HFFc6 (cell line): ENCODE data around the gene FOXRED2. TPM values are rescaled to one million over a fixed set of nuclear protein-coding genes. Genes with fewer than 3 reads are reported as not detected.

Experiments used
- DNase-seq: peaks from one replicate; pipeline ENCODE4 v3.0.0-alpha.2; 2018
- H3K27ac Mint-ChIP-seq: 2 replicates; pipeline ENCODE4 v1.8.0; 2020; ENCODE audit warnings: mild to moderate bottlenecking, mixed read lengths
- H3K27me3 Mint-ChIP-seq: 2 replicates; pipeline ENCODE4 v1.8.0; 2021; ENCODE audit warnings: mild to moderate bottlenecking, moderate library complexity, mixed read lengths; ENCODE audit not compliant: insufficient read depth
- H3K36me3 Mint-ChIP-seq: 2 replicates; pipeline ENCODE4 v1.8.0; 2021; ENCODE audit warnings: low read depth, mixed read lengths
- H3K4me1 Mint-ChIP-seq: 2 replicates; pipeline ENCODE4 v1.8.0; 2020; ENCODE audit warnings: low read depth, mixed read lengths
- H3K4me3 Mint-ChIP-seq: 2 replicates; pipeline ENCODE4 v1.8.0; 2020; ENCODE audit warnings: mild to moderate bottlenecking, moderate library complexity, mixed read lengths
- H3K9me3 Mint-ChIP-seq: 2 replicates; pipeline ENCODE4 v1.8.0; 2020; ENCODE audit warnings: mild to moderate bottlenecking, mixed read lengths
- total RNA-seq, 6 experiments: library from RNA; stranded (reverse); fragmentation: NEBNext Ultra II Directional; extraction: Animal tissue kit (Norgen Biotek cat#: 25700); gene quantifications; 2 replicates in 1 of 6; 3 replicates in 5 of 6; pipeline ENCODE4 v1.2.3, GENCODE V29; 2021
- TF ChIP-seq, protein P1 (sequence below): fragments of 200-600 bp; sonication (generic); IDR thresholded peaks from 2 replicates; pipeline ENCODE4 v1.5.0; 2021; ENCODE audit warnings: antibody characterized with exemption, mild to moderate bottlenecking

The FOXRED2 gene
- total RNA-seq, 6 experiments from 2014 or later = 2.8 to 4.7 (median 4.2) TPM

- peaks cover 57% of the 10 kb centered on the region for H3K4me1 Mint-ChIP-seq
- no peak for DNase-seq
- no peak overlapping the region for H3K27ac Mint-ChIP-seq
- peaks cover 4% of the 10 kb centered on the region; the same call in 1 of the 2 replicates for H3K27me3 Mint-ChIP-seq
- TF ChIP-seq, protein P1, sequence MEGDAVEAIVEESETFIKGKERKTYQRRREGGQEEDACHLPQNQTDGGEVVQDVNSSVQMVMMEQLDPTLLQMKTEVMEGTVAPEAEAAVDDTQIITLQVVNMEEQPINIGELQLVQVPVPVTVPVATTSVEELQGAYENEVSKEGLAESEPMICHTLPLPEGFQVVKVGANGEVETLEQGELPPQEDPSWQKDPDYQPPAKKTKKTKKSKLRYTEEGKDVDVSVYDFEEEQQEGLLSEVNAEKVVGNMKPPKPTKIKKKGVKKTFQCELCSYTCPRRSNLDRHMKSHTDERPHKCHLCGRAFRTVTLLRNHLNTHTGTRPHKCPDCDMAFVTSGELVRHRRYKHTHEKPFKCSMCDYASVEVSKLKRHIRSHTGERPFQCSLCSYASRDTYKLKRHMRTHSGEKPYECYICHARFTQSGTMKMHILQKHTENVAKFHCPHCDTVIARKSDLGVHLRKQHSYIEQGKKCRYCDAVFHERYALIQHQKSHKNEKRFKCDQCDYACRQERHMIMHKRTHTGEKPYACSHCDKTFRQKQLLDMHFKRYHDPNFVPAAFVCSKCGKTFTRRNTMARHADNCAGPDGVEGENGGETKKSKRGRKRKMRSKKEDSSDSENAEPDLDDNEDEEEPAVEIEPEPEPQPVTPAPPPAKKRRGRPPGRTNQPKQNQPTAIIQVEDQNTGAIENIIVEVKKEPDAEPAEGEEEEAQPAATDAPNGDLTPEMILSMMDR = no peak
- H3K36me3 Mint-ChIP-seq = no peaks in the 10 kb centered on the region; the same call in 1 of the 2 replicates
- no peaks in the 10 kb centered on the region for H3K9me3 Mint-ChIP-seq
- no peak overlapping the region for H3K4me3 Mint-ChIP-seq
Measured at GRCh38 chr22:36463783-36464184, 43.1 kb downstream of the FOXRED2 start.

DNA sequence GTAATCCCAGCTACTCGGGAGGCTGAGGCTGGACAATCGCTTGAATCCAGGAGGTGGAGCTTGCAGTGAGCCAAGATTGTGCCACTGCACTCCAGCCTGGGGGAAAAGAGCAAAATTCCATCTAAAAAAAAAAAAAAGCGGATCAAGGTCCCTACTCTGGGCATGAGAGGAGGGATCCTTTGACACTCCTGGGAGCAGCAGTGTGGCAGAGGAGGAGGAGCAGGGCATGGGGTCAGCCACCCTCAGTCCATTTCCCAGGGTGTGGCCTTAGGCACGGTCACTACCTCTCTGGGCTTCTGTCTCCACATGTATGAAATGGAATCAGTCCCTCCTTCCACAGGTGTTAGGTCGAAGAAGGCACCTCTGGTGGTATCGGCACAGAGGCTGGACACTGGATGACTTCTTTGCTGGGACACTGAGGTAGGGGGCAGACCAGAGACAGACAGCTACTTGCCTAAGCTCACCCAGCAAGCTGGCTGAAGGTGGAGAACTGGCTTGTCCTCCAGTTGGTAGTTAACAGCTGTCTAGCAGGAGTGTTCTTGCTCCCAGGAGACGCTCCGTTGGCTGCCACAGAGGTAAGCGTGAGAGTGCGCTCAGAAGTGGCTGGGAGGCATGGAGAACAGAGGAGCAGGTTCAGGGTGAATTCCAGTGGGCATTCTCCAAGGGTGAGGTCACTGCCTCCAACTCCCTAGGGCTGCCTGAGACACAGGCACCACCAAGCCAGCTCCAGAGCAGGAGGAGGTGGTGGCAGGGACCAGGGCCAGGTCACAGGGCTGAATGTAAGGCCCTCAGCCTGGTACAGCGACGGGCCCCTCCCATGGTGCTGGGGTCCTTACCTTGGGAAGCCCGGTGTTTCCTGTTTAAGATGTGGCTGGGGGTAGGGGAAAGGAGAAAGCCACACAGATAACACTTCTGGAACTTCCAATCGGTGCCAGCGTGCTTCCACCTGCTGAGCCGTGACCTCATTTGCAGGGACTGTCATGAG lies 44.9 kb downstream of the FOXRED2 start:
- Mint-ChIP-seq H3K27ac (peak overlapping the region; percentile 86), H3K4me3 (peak overlapping the region; percentile 65), H3K27me3 (peaks cover 4% of the 10 kb centered on the region; the same call in 1 of the 2 replicates), H3K36me3 (no peaks in the 10 kb centered on the region; the same call in 1 of the 2 replicates), H3K9me3 (no peaks in the 10 kb centered on the region), H3K4me1 (peaks cover 54% of the 10 kb centered on the region)
- TF ChIP-seq, protein P1 = no peak
- peak; percentile 92 for DNase-seq

DNA sequence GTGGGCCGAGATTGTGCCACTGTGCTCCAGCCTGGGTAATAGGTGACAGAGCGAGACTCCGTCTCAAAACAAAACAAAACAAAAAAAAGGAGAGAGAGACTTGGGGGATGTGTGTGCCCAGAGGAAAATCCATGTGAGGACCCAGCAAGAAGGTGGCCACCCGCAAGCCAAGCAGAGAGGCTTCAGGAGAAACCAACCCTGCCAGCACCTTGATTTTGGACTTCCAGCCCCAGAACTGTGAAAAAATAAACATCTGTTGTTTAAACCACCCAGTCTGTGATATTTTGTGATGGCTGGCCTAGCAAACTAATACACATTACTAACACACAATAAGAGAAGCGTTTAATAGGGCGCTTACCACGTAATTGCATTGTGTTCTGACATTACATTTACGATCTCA lies 46.6 kb downstream of the FOXRED2 start:
- no peak for DNase-seq
- no peaks in the 10 kb centered on the region for H3K9me3 Mint-ChIP-seq
- H3K4me1 Mint-ChIP-seq = peaks cover 47% of the 10 kb centered on the region
- no peak overlapping the region for H3K4me3 Mint-ChIP-seq
- H3K36me3 Mint-ChIP-seq = no peaks in the 10 kb centered on the region
- no peak overlapping the region for H3K27ac Mint-ChIP-seq
- peaks cover 3% of the 10 kb centered on the region; the same call in 1 of the 2 replicates for H3K27me3 Mint-ChIP-seq
- TF ChIP-seq, protein P1 = no peak

DNA sequence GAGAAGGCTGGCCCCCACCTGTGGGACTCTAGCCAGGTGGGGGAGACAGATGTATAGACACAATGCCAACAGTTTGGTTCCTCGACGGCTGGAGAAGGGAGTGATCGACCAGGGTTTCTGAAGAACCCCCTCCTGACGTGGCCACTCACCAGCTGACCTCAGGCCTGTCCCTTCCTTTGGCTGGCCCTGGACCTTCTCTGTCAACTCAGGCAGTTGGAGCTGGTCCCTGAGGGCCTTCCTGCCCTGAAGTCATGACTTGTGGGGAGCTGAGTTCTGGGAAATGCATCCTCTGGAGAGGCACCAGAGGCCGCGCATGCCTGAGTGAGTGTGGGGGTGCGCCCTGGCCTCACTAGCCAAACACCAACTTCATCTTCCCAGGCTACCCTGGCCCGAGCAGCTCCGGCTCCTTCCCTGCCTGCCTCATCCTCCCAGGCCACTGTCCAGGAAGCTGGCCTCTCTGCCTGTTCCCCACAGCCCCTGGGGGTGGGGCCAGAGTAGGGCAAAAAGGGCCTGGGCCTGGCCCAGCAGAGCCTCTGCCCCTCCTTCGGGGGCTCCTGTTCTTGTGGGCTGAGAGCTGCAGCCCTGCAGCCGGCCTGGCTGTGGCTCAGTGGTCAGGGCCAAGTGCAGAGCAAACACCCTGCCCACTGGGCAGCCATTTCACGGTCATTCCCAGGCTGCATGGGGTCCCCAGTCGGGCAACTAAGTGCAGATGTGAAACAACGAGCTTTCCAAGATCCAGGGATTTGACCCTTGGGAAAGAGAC lies 49.0 kb downstream of the FOXRED2 start:
- DNase-seq = peak; percentile 37
- H3K9me3 Mint-ChIP-seq = no peaks in the 10 kb centered on the region
- no peaks in the 10 kb centered on the region; the same call in none of the 2 replicates for H3K27me3 Mint-ChIP-seq
- peak overlapping the region; percentile 73 for H3K27ac Mint-ChIP-seq
- TF ChIP-seq, protein P1 = no peak
- H3K36me3 Mint-ChIP-seq = no peaks in the 10 kb centered on the region
- H3K4me1 Mint-ChIP-seq = peaks cover 45% of the 10 kb centered on the region
- H3K4me3 Mint-ChIP-seq = no peak overlapping the region

DNA sequence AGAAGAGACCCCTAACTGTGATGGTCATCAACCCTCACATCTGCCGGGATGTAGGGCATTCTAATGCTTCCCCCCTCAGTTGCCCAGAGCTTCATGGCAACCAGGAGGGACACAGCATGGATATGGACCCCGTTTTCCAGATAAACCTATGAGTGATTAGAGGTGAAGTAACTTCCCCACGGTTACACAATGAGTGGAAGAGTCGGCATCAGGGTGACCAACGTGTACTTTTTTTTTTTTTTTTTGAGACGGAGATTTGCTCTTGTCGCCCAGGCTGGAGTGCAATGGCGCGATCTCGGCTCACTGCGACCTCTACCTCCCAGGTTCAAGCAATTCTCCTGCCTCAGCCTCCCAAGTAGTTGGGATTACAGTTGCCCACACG lies 50.4 kb downstream of the FOXRED2 start:
- no peak overlapping the region for H3K4me3 Mint-ChIP-seq
- H3K36me3 Mint-ChIP-seq = no peaks in the 10 kb centered on the region
- TF ChIP-seq, protein P1 = no peak
- peaks cover 3% of the 10 kb centered on the region for H3K27me3 Mint-ChIP-seq
- H3K27ac Mint-ChIP-seq = no peak overlapping the region; the same call in 1 of the 2 replicates
- no peaks in the 10 kb centered on the region for H3K9me3 Mint-ChIP-seq
- H3K4me1 Mint-ChIP-seq = peaks cover 40% of the 10 kb centered on the region
- no peak for DNase-seq
